Measurements from ENCODE around the gene ALDH3A1. TPM values are rescaled to one million over a fixed set of nuclear protein-coding genes. Genes with fewer than 3 reads are reported as not detected.

The ALDH3A1 gene
- total RNA-seq, result 0.84 TPM in 1 of 2 replicates, not detected in the other

- no peak for DNase-seq (ENCODE audit: low read depth)
- H3K4me3 ChIP-seq (ENCODE audit: low read depth, low read length), result no peak within 1 kb of the TSS
- no peak for TF ChIP-seq CTCF (IDR thresholded peaks at IDR 0.05; ENCODE audit: insufficient read depth, low read length, poor library complexity, severe bottlenecking)
- no peaks in the 10 kb centered on the region for H3K36me3 ChIP-seq (ENCODE audit: control insufficient read depth, insufficient read depth, low read length)
- peaks cover 13% of the 10 kb centered on the region for H3K27me3 ChIP-seq (ENCODE audit: control insufficient read depth, insufficient read depth, low read length)
Observed at GRCh38 chr17:19747829-19748806, at the start of gene ALDH3A1. ALDH3A1 (minus strand) TSS chr17:19748298; CDS start chr17:19745129, 3,169 bp downstream.

- Histone ChIP-seq H3K4me3 (ENCODE audit: low read depth, low read length) (no peak overlapping the region), H3K36me3 (ENCODE audit: control insufficient read depth, insufficient read depth, low read length) (peaks cover 1% of the 10 kb centered on the region)
- TF ChIP-seq CTCF (IDR thresholded peaks at IDR 0.05; ENCODE audit: insufficient read depth, low read length, poor library complexity, severe bottlenecking), result no peak
Observed at GRCh38 chr17:19796457-19796856, 48.4 kb upstream of the ALDH3A1 start.

GRCh38 chr17:19791918-19792550 is 43.9 kb upstream of the ALDH3A1 start:
- no peaks in the 10 kb centered on the region for H3K27me3 ChIP-seq (ENCODE audit: control insufficient read depth, insufficient read depth, low read length)
- H3K36me3 ChIP-seq (ENCODE audit: control insufficient read depth, insufficient read depth, low read length), result peaks cover 1% of the 10 kb centered on the region
- TF ChIP-seq CTCF (IDR thresholded peaks at IDR 0.05; ENCODE audit: insufficient read depth, low read length, poor library complexity, severe bottlenecking), result no peak
- H3K4me3 ChIP-seq (ENCODE audit: low read depth, low read length), result no peak overlapping the region
- no peak for DNase-seq (ENCODE audit: low read depth)

More at GRCh38 chr17:19796457-19796856, 48.4 kb upstream of the ALDH3A1 start:
- DNase-seq (ENCODE audit: low read depth), result no peak
- H3K27me3 ChIP-seq (ENCODE audit: control insufficient read depth, insufficient read depth, low read length), result no peaks in the 10 kb centered on the region

- Histone ChIP-seq H3K36me3 (ENCODE audit: control insufficient read depth, insufficient read depth, low read length) (no peaks in the 10 kb centered on the region), H3K4me3 (ENCODE audit: low read depth, low read length) (no peak overlapping the region), H3K27me3 (ENCODE audit: control insufficient read depth, insufficient read depth, low read length) (no peaks in the 10 kb centered on the region)
- no peak for DNase-seq (ENCODE audit: low read depth)
- TF ChIP-seq CTCF (IDR thresholded peaks at IDR 0.05; ENCODE audit: insufficient read depth, low read length, poor library complexity, severe bottlenecking), result no peak
Observed at GRCh38 chr17:19787733-19788357, 39.7 kb upstream of the ALDH3A1 start.

GRCh38 chr17:19785854-19786253 is 37.8 kb upstream of the ALDH3A1 start:
- Histone ChIP-seq H3K4me3 (ENCODE audit: low read depth, low read length) (no peak overlapping the region), H3K36me3 (ENCODE audit: control insufficient read depth, insufficient read depth, low read length) (no peaks in the 10 kb centered on the region), H3K27me3 (ENCODE audit: control insufficient read depth, insufficient read depth, low read length) (no peaks in the 10 kb centered on the region)
- DNase-seq (ENCODE audit: low read depth), result no peak
- TF ChIP-seq CTCF (IDR thresholded peaks at IDR 0.05; ENCODE audit: insufficient read depth, low read length, poor library complexity, severe bottlenecking), result no peak
